Liver (tissue), 9 donors: ENCODE results near the gene LIMD2. TPM values are rescaled to one million over a fixed set of nuclear protein-coding genes. Genes with fewer than 3 reads are reported as not detected.

Experiments used
- DNase-seq: peaks from one replicate; pipeline ENCODE4 v3.0.0-alpha.2; 2017; ENCODE audit warnings: low spot score
- H3K27ac ChIP-seq, 2 donors: one replicate each; pipeline ENCODE4 v1.7.0; 2013; ENCODE audit warnings: inconsistent platforms in 2 of 2, low read length in 2 of 2, control low read depth in 1 of 2, low read depth in 1 of 2, mild to moderate bottlenecking in 1 of 2
- H3K27me3 ChIP-seq, 4 donors: one replicate each; pipeline versions ENCODE4 v1.6.1 to v1.7.0; 2013; ENCODE audit warnings: low read length in 3 of 4, inconsistent platforms in 1 of 4, mild to moderate bottlenecking in 1 of 4, moderate library complexity in 1 of 4; ENCODE audit not compliant: control insufficient read depth in 4 of 4, insufficient read depth in 4 of 4
- H3K36me3 ChIP-seq, 4 donors: one replicate each; pipeline versions ENCODE4 v1.6.1 to v1.7.0; 2013; ENCODE audit warnings: low read length in 3 of 4, mild to moderate bottlenecking in 3 of 4, low read depth in 1 of 4, moderate library complexity in 1 of 4; ENCODE audit not compliant: control insufficient read depth in 4 of 4, insufficient read depth in 3 of 4
- H3K4me1 ChIP-seq, 4 donors: one replicate each; pipeline versions ENCODE4 v1.6.1 to v1.7.0; 2013; ENCODE audit warnings: low read length in 3 of 4, mild to moderate bottlenecking in 3 of 4, moderate library complexity in 1 of 4; ENCODE audit not compliant: control insufficient read depth in 4 of 4, insufficient read depth in 4 of 4
- H3K4me3 ChIP-seq, 3 donors: one replicate each; pipeline versions ENCODE4 v1.6.1 to v1.7.0; 2013; ENCODE audit warnings: low read length in 3 of 3, control low read depth in 1 of 3, low read depth in 1 of 3, mild to moderate bottlenecking in 1 of 3
- H3K9ac ChIP-seq, 2 donors: one replicate each; pipeline ENCODE4 v1.7.0; 2013; ENCODE audit warnings: low read length in 2 of 2, mild to moderate bottlenecking in 2 of 2, moderate library complexity in 2 of 2, control low read depth in 1 of 2, low read depth in 1 of 2
- H3K9me3 ChIP-seq, 4 donors: one replicate each; pipeline versions ENCODE4 v1.6.1 to v1.7.0; 2013; ENCODE audit warnings: low read length in 3 of 4; ENCODE audit not compliant: control insufficient read depth in 4 of 4
- ATF3 ChIP-seq: IDR thresholded peaks from 2 replicates; pipeline ENCODE4 v1.6.1; 2016; ENCODE audit warnings: antibody characterized with exemption
- CTCF ChIP-seq: fragments of 150-350 bp; IDR thresholded peaks from 2 replicates; pipeline ENCODE4 v1.5.1; 2017; ENCODE audit warnings: improper control_type of control experiment, low read depth, low read length; ENCODE audit not compliant: missing input control
- EGR1 ChIP-seq, 2 donors: IDR thresholded peaks; 2 replicates each; pipeline ENCODE4 v1.6.1; 2016 to 2018; ENCODE audit warnings: antibody characterized with exemption in 2 of 2, low read depth in 2 of 2
- FOXA1 ChIP-seq: IDR thresholded peaks from 2 replicates; pipeline ENCODE4 v1.6.1; 2016; ENCODE audit warnings: antibody characterized with exemption
- FOXA2 ChIP-seq: IDR thresholded peaks from 2 replicates; pipeline ENCODE4 v1.6.1; 2016; ENCODE audit warnings: antibody characterized with exemption
- GABPA ChIP-seq, 2 donors: IDR thresholded peaks in 1 of 2; conservative IDR thresholded peaks in 1 of 2; 2 replicates each; pipeline ENCODE4 v1.6.1; 2016; ENCODE audit warnings: antibody characterized with exemption in 2 of 2, mild to moderate bottlenecking in 1 of 2, moderate library complexity in 1 of 2
- HNF4A ChIP-seq, 2 donors: conservative IDR thresholded peaks; 2 replicates each; pipeline ENCODE4 v1.6.1; 2016; ENCODE audit warnings: antibody characterized with exemption in 2 of 2, mild to moderate bottlenecking in 2 of 2
- HNF4G ChIP-seq: IDR thresholded peaks from 2 replicates; pipeline ENCODE4 v1.6.1; 2016; ENCODE audit warnings: antibody characterized with exemption
- JUND ChIP-seq, 2 donors: IDR thresholded peaks; 2 replicates each; pipeline ENCODE4 v1.6.1; 2016; ENCODE audit warnings: antibody characterized with exemption in 2 of 2
- MAX ChIP-seq: IDR thresholded peaks from 2 replicates; pipeline ENCODE4 v1.6.1; 2016; ENCODE audit warnings: antibody characterized with exemption
- NR2F2 ChIP-seq: IDR thresholded peaks from 2 replicates; pipeline ENCODE4 v1.6.1; 2016; ENCODE audit warnings: antibody characterized with exemption
- RAD21 ChIP-seq, 2 donors: IDR thresholded peaks; 2 replicates each; pipeline ENCODE4 v1.6.1; 2016; ENCODE audit warnings: antibody characterized with exemption in 2 of 2, mild to moderate bottlenecking in 2 of 2
- RXRA ChIP-seq, 2 donors: IDR thresholded peaks; 2 replicates each; pipeline ENCODE4 v1.6.1; 2017 to 2018; ENCODE audit warnings: antibody characterized with exemption in 2 of 2, mild to moderate bottlenecking in 1 of 2
- SP1 ChIP-seq: IDR thresholded peaks from 2 replicates; pipeline ENCODE4 v1.6.1; 2018; ENCODE audit warnings: antibody characterized with exemption, mild to moderate bottlenecking
- TAF1 ChIP-seq: conservative IDR thresholded peaks from 2 replicates; pipeline ENCODE4 v1.6.1; 2016; ENCODE audit warnings: antibody characterized with exemption, mild to moderate bottlenecking
- YY1 ChIP-seq: IDR thresholded peaks from 2 replicates; pipeline ENCODE4 v1.6.1; 2016; ENCODE audit warnings: antibody characterized with exemption, mild to moderate bottlenecking
- ZBTB33 ChIP-seq: IDR thresholded peaks from 2 replicates; pipeline ENCODE4 v1.6.1; 2016; ENCODE audit warnings: antibody characterized with exemption
- WGBS: extraction: QIAGEN DNeasy Blood & Tissue Kit; methylation state at CpG from one replicate; pipeline ENCODE4 v1.1.7; 2013; 5-methylcytosine and 5-hydroxymethylcytosine counted together
- polyA plus RNA-seq, 2 donors: library from polyadenylated mRNA; stranded (reverse) in 1 of 2; unstranded in 1 of 2; fragments of 200-250 nt in 1 of 2; fragments of >200 nt in 1 of 2; fragmentation: Nextera tagmentation in 1 of 2; extraction: Ambion mirVana in 1 of 2; gene quantifications; one replicate each; pipeline versions ENCODE4 v1.2.1 to v1.2.3, GENCODE V29; 2013 to 2015
- total RNA-seq, 2 donors: library from RNA; depleted of rRNA; stranded (reverse); fragments of >200 nt; gene quantifications; one replicate each; pipeline ENCODE4 v1.2.3, GENCODE V29; 2014
- donor health status: healthy.
- donor health status: healthy.
- donor health status: healthy.
- donor health status: healthy.
- donor health status: healthy.

LIMD2 gene
- total and polyA plus RNA-seq, 4 donors = 5.9 to 24.2 (median 7.9) TPM

GRCh38 chr17:63718988-63719387 is 19.1 kb upstream of the LIMD2 start:
- DNase-seq = no peak
- H3K36me3 ChIP-seq = peaks cover 0 to 8% (median 4%) of the 10 kb centered on the region in 4 donors

DNA sequence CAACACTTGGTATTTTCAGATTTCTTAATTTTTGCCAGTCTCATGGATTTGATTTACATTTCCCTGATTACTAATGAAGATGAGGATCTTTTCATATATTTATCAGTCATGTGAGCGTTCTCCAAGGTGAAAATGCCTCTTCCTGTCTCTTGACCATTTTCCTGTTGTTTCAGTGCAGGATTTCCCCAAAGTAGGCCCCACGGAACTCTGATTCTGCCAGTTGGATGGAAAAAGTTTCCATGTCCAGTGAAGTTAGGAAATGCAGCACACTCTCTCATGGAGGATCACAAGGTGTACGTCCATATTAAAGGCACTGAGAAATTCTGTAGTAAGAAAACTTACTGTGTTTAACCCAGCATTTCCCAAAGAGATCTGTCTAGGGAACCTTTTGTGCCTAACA is 16.5 kb upstream of the LIMD2 start:
- 85% methylated on average over 3 of the region's 3 CpGs for WGBS
- no peaks in the 10 kb centered on the region for H3K27me3 ChIP-seq
- TF ChIP-seq RXRA (IDR thresholded peaks at IDR 0.05) (no peak), NR2F2 (peak; percentile 28)
- H3K4me1 ChIP-seq = no peaks in the 10 kb centered on the region
- no peak for DNase-seq
- H3K4me3 ChIP-seq = no peak overlapping the region
- H3K27ac ChIP-seq = no peak overlapping the region
- no peaks in the 10 kb centered on the region for H3K9me3 ChIP-seq
- no peak overlapping the region for H3K9ac ChIP-seq
- H3K36me3 ChIP-seq = peaks cover 0 to 16% (median 8%) of the 10 kb centered on the region in 4 donors

More at GRCh38 chr17:63718988-63719387, 19.1 kb upstream of the LIMD2 start:
- 89% methylated on average over 5 of the region's 5 CpGs for WGBS
- Histone ChIP-seq H3K9me3 (no peaks in the 10 kb centered on the region), H3K27me3 (no peaks in the 10 kb centered on the region), H3K9ac (no peak overlapping the region), H3K4me3 (no peak overlapping the region), H3K27ac (no peak overlapping the region), H3K4me1 (no peaks in the 10 kb centered on the region)
- TF ChIP-seq RAD21 (IDR thresholded peaks at IDR 0.05) (no peak), ATF3 (no peak), ZBTB33 (no peak), JUND (IDR thresholded peaks at IDR 0.05) (no peak), FOXA2 (no peak), FOXA1 (no peak), SP1 (no peak)

GRCh38 chr17:63714550-63715277 is 14.8 kb upstream of the LIMD2 start:
- H3K27me3 ChIP-seq = no peaks in the 10 kb centered on the region
- no peaks in the 10 kb centered on the region for H3K9me3 ChIP-seq
- H3K4me3 ChIP-seq = no peak overlapping the region
- no peaks in the 10 kb centered on the region for H3K4me1 ChIP-seq
- H3K36me3 ChIP-seq = peaks cover 0 to 23% (median 16%) of the 10 kb centered on the region in 4 donors
- no peak for DNase-seq
- H3K27ac ChIP-seq = no peak overlapping the region
- WGBS = 78% methylated on average over 10 of the region's 10 CpGs
- H3K9ac ChIP-seq = no peak overlapping the region
- TF ChIP-seq ATF3 (no peak), YY1 (no peak), CTCF (no peak), RAD21 (IDR thresholded peaks at IDR 0.05) (no peak), MAX (no peak), EGR1 (IDR thresholded peaks at IDR 0.05; ENCODE audit: low read depth in 2 of 2) (no peak), SP1 (no peak), FOXA1 (no peak), GABPA (IDR thresholded peaks at IDR 0.05 in 1 of 2, conservative IDR thresholded peaks at IDR 0.05 in 1 of 2) (no peak), FOXA2 (no peak), NR2F2 (no peak), RXRA (IDR thresholded peaks at IDR 0.05) (no peak), TAF1 (no peak), JUND (IDR thresholded peaks at IDR 0.05) (no peak), HNF4A (conservative IDR thresholded peaks at IDR 0.05) (no peak), HNF4G (no peak), ZBTB33 (no peak)
